Uterus (tissue), 4 donors: ENCODE data around the gene PXMP4. TPM values are rescaled to one million over a fixed set of nuclear protein-coding genes. Genes with fewer than 3 reads are reported as not detected.

Source experiments
- DNase-seq, 2 donors: peaks; one replicate each; pipeline ENCODE4 v3.0.0-alpha.2; 2019 to 2020
- H3K27ac ChIP-seq, 2 donors: fragments of 200-600 bp; sonication (generic); 1 replicate in 1 of 2; 2 replicates in 1 of 2; pipeline ENCODE4 v1.5.1; 2016 to 2018
- H3K27me3 ChIP-seq, 2 donors: fragments of 200-600 bp; sonication (generic); one replicate each; pipeline ENCODE4 v1.5.1; 2018 to 2019; ENCODE audit warnings: control low read depth in 1 of 2
- H3K36me3 ChIP-seq, 2 donors: fragments of 200-600 bp; sonication (generic); one replicate each; pipeline ENCODE4 v1.5.1; 2019; ENCODE audit warnings: control low read depth in 1 of 2
- H3K4me1 ChIP-seq, 2 donors: fragments of 200-600 bp; sonication (generic); one replicate each; pipeline ENCODE4 v1.5.1; 2018 to 2019; ENCODE audit warnings: control low read depth in 1 of 2
- H3K4me3 ChIP-seq, 2 donors: fragments of 200-600 bp; sonication (generic); 1 replicate in 1 of 2; 2 replicates in 1 of 2; pipeline ENCODE4 v1.5.1; 2018 to 2019; ENCODE audit warnings: mild to moderate bottlenecking in 1 of 2
- H3K9me3 ChIP-seq, 2 donors: fragments of 200-600 bp; sonication (generic); one replicate each; pipeline ENCODE4 v1.5.1; 2019; ENCODE audit warnings: control low read depth in 1 of 2
- POLR2A ChIP-seq, 2 donors: fragments of 450-650 bp; IDR thresholded peaks; one replicate each; pipeline ENCODE4 v1.6.1; 2016; ENCODE audit warnings: antibody characterized with exemption in 2 of 2, mild to moderate bottlenecking in 1 of 2, moderate library complexity in 1 of 2
- intact Hi-C: fragments of 100-400 bp; cut with DNase I; formaldehyde crosslinking; loops from one replicate; pipeline ENCODE4 v1.15.1; 2023; ENCODE audit warnings: low total_unique reads
- total RNA-seq, 4 donors: library from RNA; depleted of rRNA in 3 of 4; stranded (reverse); fragments of >200 nt in 3 of 4; gene quantifications; one replicate each; pipeline versions ENCODE4 v1.1.0 to v1.2.4, GENCODE V29; 2014 to 2023
- TF ChIP-seq, protein P1 (sequence below), 4 experiments: fragments of 200-600 bp in 2 of 4; fragments of 450-650 bp in 2 of 4; sonication (generic) in 2 of 4; IDR thresholded peaks; one replicate each; pipeline ENCODE4 v1.5.1; 2016 to 2019; ENCODE audit warnings: antibody characterized with exemption in 4 of 4, mild to moderate bottlenecking in 2 of 4, moderate library complexity in 1 of 4
- donor health status: DM: yes; HTN: yes; CAD: no.

PXMP4 gene
- total RNA-seq, 4 donors from 2014 or later, result 1.8 to 13.8 (median 10.7) TPM

- no peaks in the 10 kb centered on the region for H3K9me3 ChIP-seq
- TF ChIP-seq, protein P1, sequence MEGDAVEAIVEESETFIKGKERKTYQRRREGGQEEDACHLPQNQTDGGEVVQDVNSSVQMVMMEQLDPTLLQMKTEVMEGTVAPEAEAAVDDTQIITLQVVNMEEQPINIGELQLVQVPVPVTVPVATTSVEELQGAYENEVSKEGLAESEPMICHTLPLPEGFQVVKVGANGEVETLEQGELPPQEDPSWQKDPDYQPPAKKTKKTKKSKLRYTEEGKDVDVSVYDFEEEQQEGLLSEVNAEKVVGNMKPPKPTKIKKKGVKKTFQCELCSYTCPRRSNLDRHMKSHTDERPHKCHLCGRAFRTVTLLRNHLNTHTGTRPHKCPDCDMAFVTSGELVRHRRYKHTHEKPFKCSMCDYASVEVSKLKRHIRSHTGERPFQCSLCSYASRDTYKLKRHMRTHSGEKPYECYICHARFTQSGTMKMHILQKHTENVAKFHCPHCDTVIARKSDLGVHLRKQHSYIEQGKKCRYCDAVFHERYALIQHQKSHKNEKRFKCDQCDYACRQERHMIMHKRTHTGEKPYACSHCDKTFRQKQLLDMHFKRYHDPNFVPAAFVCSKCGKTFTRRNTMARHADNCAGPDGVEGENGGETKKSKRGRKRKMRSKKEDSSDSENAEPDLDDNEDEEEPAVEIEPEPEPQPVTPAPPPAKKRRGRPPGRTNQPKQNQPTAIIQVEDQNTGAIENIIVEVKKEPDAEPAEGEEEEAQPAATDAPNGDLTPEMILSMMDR (IDR thresholded peaks at IDR 0.05), result no peak
- TF ChIP-seq POLR2A (IDR thresholded peaks at IDR 0.05), result no peak
- peak overlapping the region; percentile 63 to 93 for H3K27ac ChIP-seq
- H3K27me3 ChIP-seq, result no peaks in the 10 kb centered on the region
- no peaks in the 10 kb centered on the region for H3K36me3 ChIP-seq
- no peaks in the 10 kb centered on the region for H3K4me1 ChIP-seq
- H3K4me3 ChIP-seq, result no peak overlapping the region
- intact Hi-C loops, result no loop called here
- no peak for DNase-seq
These were observed 23.7 kb downstream of the PXMP4 start for GRCh38 chr20:33696448-33696847.

GRCh38 chr20:33694639-33695012 lies 25.5 kb downstream of the PXMP4 start:
- Histone ChIP-seq H3K27ac (peak overlapping the region; percentile 20 to 25), H3K4me3 (no peak overlapping the region), H3K36me3 (no peaks in the 10 kb centered on the region), H3K27me3 (no peaks in the 10 kb centered on the region), H3K9me3 (no peaks in the 10 kb centered on the region), H3K4me1 (no peaks in the 10 kb centered on the region)
- intact Hi-C loops, result no loop called here
- DNase-seq, result no peak
- TF ChIP-seq POLR2A (IDR thresholded peaks at IDR 0.05), result no peak
- TF ChIP-seq, protein P1 (IDR thresholded peaks at IDR 0.05), result no peak

DNA sequence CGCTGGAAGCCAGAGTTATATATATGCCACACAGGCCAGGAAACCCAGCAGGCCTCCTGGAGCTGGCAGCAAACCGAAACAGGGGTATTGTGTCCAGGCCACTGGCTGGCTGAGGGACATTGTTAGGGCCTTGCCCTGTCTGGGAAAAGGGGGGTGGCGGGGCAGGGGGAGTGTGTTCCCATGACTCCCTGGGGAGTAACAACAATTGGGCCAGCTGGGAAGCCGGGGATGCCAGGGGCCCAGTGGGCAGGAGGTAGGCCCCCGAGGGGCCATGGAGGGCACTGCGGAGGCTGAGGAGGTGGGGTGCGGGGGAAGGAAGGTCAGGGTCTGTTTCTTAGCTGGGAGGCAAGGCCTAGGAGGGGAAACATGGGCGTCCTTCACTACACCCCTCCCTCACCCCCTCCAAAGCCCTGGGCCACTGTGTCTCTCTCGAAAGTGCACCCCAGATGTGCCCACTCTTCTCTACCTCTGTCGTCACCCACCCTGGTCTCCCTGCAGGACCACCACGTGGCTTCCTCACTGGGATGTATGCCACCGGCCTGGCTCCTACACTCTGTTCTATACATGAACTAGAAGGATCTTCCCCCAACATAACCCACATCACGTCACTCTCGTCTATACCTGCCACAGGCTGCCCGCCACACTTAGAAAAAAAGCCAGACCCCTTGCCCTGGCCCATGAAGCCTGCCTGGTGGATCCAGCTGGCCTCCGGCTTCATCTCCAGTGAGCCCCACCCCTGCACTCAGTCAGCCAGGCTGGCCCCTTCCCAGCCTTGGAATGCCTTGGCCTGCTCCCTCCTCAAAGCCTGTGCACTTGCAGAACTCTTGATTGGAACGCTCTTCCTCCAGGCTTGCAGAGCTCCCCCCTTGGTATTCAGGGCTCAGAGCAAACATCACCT lies 26.1 kb downstream of the PXMP4 start:
- no peaks in the 10 kb centered on the region for H3K4me1 ChIP-seq
- H3K9me3 ChIP-seq, result no peaks in the 10 kb centered on the region
- no peaks in the 10 kb centered on the region for H3K27me3 ChIP-seq
- peak in 1 of 2 donors; percentile 73 for DNase-seq
- TF ChIP-seq, protein P1 (IDR thresholded peaks at IDR 0.05), result no peak
- TF ChIP-seq POLR2A (IDR thresholded peaks at IDR 0.05), result no peak
- no peaks in the 10 kb centered on the region for H3K36me3 ChIP-seq
- H3K27ac ChIP-seq, result peak overlapping the region; percentile 20 to 25
- no peak overlapping the region for H3K4me3 ChIP-seq
- intact Hi-C loops, result no loop called here

DNA sequence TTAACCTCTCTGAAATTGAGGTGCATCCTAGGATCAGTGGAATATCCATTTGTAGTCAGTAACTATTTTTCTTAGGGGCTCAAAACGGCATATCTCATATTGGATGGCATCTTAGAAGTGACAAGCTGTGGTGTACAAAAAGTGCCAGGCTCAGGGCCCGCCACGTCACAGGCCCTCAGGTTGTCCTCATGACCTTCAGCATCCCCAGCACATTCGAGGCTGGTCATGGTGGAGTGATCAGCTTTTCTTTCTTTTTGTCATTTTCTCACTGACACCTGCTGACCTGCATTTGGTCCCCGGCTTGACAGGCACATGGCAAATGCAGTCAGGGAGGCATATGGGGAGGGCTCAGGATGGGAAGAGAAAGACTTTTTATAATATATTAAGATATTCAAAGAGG lies 26.8 kb downstream of the PXMP4 start:
- TF ChIP-seq, protein P1 (IDR thresholded peaks at IDR 0.05), result no peak
- TF ChIP-seq POLR2A (IDR thresholded peaks at IDR 0.05), result no peak
- no peaks in the 10 kb centered on the region for H3K4me1 ChIP-seq
- H3K4me3 ChIP-seq, result no peak overlapping the region
- H3K27ac ChIP-seq, result peak overlapping the region; percentile 20 to 25
- H3K9me3 ChIP-seq, result no peaks in the 10 kb centered on the region
- no peaks in the 10 kb centered on the region for H3K27me3 ChIP-seq
- no peak for DNase-seq
- intact Hi-C loops, result no loop called here
- no peaks in the 10 kb centered on the region for H3K36me3 ChIP-seq

GRCh38 chr20:33689973-33690372 lies 30.1 kb downstream of the PXMP4 start:
- H3K36me3 ChIP-seq, result no peaks in the 10 kb centered on the region
- intact Hi-C loops, result no loop called here

More at GRCh38 chr20:33689973-33690372, 30.1 kb downstream of the PXMP4 start:
- no peak for DNase-seq
- H3K27ac ChIP-seq, result no peak overlapping the region
- no peak overlapping the region for H3K4me3 ChIP-seq
- no peak for TF ChIP-seq POLR2A (IDR thresholded peaks at IDR 0.05)
- TF ChIP-seq, protein P1 (IDR thresholded peaks at IDR 0.05), result no peak
- H3K4me1 ChIP-seq, result peaks cover 0 to 8% of the 10 kb centered on the region in 2 donors
- H3K9me3 ChIP-seq, result no peaks in the 10 kb centered on the region
- no peaks in the 10 kb centered on the region for H3K27me3 ChIP-seq
